Activated T-cell treated with anti-CD3 and anti-CD28 coated beads, Interleukin-2, amount 50 U/mL, for 48 hours (primary cell): ENCODE results near the gene G6PC1.
"Not testable (repeated sequence)": the region's sequence is repeated elsewhere in the genome, so short reads cannot be mapped to it uniquely, and the experiment has no call there.

ENCODE experiments used
- DNase-seq, 2 experiments: peaks; one replicate each; pipeline ENCODE4 v3.0.0-alpha.2; 2020

G6PC1 gene

GRCh38 chr17:42873932-42874695, 26.5 kb upstream of the G6PC1 start:
- DNase-seq = not testable (repeated sequence)

DNA sequence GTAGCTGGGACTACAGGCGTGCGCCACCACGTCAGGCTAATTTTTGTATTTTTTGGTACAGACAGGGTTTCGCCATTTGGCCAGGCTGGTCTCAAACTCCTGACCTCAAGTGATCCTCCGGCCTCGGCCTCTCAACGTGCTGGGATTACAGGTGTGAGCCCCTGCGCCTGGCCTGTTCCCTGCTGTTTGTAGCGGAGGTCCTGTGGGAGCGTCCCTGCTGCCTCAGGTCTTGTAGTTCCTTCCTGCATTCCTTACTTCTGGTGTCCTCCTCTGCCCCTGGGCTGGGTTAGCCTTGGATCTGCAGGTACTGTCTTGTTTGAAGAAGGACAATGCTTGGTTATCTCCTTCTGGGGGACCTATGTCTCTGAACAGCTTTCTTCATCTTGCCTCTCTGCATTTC, 23.6 kb upstream of the G6PC1 start:
- DNase-seq = no peak

DNA sequence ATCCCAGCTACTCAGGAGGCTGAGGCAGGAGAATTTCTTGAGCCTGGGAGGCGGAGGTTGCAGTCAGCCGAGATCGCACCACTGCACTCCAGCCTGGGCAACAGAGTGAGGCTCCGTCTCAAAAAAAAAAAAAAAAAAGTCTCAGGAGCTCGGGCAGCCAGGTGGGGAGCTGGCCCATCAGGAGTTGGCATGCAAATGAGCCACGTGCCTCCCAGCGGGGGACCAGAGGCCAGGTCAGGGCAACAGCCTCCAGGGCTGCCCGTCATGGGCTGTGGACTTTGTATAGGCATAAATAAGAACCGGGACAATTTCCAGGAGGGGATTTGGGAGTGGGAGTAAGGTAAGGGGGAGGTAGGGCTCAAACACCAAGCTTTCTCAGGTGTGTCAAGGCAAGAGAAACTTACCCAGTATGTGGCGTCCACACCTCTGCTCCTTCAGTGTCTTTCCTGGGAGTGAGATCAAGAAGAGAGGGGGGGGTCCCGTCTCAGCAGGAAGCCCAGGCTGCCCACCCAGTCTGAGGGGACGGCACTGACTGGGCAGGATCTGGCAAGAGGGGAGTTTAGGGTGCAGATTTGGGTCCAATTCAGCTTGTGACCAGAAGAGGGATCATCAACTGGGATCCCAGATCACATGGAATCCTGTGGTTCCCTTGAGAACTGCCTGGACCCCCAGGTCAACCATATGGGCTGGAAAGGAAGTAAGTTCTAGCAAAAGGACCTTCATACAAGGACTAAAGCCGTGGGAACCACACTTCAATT, 22.3 kb upstream of the G6PC1 start:
- no peak for DNase-seq

- DNase-seq = no peak
Measured at GRCh38 chr17:42878924-42879595, 21.5 kb upstream of the G6PC1 start.

DNA sequence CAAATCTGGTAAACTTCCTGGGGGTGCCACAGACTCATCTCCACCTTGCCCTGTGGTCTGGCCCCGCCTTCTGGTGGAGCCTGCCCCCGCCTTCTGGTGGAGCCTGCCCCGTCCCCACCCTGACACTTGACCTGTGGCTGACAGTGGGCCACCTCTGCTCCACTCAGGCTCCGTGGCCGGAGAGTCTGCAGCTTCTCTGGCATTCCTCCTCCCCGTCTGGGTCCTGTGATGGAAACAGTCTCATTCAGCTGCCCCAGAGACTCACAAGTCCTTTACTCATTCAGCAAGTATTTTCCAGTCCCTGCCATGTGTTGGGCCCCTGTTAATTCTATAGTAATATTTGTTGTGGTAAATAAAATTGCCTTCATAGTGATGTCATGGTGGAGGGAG, 21.0 kb upstream of the G6PC1 start:
- DNase-seq = no peak

DNA sequence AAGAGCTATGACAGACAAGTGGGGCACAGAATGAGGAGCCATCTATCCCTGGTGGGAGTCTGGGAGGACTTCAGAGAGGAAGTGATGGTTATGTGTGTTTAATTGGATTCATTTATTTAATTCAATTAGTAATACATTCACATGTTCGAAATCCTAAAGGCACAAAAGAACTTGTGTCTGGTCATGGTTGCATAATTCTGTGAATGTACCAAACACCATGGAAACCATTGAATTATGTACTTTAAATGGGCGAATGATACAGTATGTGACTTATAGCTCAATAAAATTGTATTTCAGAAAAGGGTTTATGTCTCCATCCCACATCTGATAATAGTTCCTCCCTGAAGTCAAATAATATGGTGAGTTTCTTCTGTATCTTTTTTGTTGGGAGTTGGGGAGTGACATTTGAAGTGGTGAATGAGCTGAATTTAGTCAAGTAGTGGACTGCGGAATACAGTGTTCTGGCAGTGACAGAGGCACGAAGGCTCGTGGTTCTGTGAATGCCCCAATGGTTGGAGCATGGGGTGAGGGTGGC, 19.8 kb upstream of the G6PC1 start:
- no peak for DNase-seq

- not testable (repeated sequence) for DNase-seq
Measured at GRCh38 chr17:42881706-42882105, 18.9 kb upstream of the G6PC1 start.

DNA sequence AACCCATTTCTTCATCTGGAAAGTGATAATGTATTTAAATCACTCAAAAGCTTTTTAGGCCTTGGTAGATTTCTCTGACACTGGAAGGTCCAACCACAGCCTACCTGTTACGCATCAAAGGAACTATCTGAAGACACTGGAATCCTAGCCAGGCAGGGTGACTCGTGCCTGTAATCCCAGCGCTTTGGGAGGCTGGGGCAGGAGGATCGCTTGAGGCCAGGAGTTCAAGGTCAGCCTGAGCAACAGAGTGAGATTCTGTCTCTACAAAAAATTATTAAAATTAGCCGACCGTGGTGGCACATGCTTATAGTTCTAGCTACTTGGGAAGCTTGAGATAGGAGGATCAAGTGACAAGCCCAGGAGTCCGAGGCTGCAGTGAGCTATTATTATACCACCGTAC, 18.4 kb upstream of the G6PC1 start:
- no peak for DNase-seq

DNA sequence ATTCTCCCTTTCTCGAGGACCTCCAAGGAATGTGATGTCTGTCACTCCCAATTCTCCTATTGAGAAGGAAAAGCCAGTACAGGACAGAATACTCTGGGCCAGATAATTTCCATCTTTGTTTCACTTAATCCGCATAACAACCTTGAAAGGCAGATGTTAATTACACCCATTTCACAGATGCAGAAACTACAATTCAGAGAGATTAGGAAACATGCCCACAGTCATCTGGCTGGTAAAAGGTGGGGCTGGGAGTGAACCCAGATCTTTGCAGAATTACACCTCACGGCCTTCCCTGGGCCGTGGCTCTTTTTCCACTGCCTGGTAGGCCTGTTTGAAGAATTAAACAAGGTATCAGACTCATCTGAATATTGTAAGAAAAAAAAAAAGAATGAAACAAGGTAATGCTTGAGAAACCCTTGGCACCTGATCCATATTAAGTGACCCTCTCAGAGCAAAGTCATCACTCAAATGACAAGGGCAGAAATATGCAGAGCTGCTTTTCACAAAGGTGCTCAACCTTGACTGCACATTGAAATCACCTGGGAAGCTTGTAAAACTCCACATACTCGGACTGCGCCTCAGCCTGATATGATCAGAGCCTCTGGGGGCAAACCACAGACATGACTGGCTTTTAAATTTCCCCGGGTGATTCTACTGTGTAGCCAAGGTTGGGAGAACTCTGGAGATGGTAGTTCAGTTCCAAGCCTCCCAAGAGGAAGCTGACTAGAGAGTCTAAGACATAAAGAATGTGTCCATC, 16.6 kb upstream of the G6PC1 start:
- DNase-seq = no peak

DNA sequence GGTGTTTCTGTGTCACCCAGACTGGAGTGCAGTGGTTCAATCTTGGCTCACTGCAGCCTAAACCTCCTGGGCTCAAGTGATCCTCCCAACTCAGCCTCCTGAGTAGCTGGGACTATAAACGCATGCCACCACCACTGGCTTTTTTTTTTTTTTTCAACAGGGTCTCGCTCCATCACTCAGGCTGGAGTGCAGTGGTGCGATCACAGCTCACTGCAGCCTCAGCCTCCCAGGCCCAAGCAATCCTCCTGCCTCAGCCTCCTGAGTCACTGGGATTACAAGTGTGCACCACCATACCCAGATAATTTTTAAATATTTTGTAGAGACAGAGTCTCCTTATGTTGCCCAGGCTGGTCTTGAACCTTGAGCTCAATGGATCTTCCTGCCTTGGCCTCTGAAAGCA, 14.8 kb upstream of the G6PC1 start:
- not testable (repeated sequence) for DNase-seq

DNA sequence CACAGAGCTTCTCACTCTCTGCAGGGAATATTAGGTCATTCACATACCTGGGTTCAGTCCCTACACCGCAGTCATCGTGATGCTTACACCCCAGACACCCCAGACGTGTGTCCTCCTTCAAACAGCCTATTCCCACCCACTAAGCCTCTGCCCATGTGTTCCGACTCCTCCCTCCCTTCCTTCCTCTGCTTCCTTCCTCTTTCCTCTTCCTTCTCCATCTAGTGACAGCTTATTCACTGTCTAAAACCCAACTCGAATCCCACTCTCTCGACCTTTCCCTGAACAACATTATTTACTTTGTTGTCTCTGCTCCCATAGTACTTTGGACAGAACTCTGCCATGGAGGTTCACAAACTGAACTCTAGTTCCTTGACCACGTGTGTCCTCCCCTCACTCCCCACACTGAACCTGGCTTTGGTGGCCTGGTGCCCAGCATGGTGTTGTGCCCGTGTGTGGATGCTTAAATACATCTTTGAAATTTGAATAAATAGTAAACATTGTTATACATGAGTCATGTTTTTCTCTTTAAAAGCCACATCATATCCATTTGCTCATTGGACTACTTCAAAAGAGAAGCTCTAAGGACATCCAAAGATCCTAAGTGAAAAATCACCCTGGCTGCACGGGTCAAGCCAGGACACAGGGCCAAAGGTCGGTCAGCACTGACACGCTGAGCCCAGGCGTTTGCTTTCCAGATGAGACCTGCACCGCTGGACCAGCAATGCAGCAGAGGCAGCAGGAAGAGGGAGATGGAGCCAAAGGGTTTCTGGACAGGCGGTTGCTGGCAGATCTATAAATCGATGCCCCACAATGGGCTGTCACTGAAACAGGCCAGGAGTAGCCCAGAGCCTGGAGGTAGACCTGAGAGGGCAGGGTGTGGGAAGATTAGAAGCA, 14.1 kb upstream of the G6PC1 start:
- DNase-seq = no peak

GRCh38 chr17:42889809-42890208, 10.8 kb upstream of the G6PC1 start:
- no peak for DNase-seq

DNA sequence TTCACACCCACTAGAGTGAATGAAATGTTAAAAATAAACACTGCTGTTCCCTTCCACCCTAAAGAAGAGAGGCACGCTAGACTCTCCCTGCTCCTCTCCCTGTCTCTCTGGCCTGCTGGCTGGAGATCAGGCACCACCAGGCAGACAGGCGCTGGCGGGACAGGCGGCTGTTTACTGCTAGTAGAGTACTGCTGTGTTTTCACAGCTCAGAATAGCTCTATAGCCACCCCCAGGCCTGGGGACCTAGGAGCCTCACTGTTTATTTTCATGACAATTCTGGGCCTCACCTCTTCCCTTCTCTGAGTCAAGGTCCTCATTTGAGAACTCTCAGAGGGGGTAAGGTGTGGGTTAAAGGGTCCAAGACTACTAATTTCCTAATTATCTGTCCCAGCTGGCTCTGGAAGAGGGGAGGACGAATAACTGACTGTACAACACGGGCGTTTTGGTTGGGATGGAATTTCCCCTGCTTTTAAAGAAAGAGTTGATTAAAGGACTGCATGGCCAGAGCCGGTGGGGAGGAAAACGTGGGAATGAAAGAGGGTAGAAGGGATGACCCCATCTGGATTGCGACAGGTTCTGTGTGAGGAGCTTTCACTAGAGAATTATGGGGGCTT, 9.0 kb upstream of the G6PC1 start:
- no peak for DNase-seq

DNA sequence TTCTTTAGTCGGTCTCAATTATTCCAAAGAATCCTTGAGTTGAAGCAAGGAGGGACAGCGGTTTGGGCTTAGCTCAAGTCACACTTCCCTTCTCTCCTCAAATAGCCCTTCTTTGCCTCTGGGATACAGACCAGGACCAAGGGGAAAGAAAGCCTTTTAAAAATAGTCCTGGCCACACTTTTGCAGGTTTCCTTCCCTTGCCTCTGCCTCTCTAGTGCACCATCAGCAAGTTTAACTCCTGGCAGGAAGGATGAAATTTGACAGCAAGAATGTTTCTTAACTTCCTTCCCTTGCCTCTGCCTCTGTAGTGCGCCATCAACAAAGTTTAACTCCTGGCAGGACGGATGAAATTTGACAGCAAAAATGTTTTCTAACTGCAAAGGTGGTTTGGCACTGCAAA, 7.2 kb upstream of the G6PC1 start:
- DNase-seq = no peak

GRCh38 chr17:42894283-42895184, 6.1 kb upstream of the G6PC1 start:
- no peak for DNase-seq

- no peak for DNase-seq
Measured at GRCh38 chr17:42895185-42895555, 5.4 kb upstream of the G6PC1 start.

DNA sequence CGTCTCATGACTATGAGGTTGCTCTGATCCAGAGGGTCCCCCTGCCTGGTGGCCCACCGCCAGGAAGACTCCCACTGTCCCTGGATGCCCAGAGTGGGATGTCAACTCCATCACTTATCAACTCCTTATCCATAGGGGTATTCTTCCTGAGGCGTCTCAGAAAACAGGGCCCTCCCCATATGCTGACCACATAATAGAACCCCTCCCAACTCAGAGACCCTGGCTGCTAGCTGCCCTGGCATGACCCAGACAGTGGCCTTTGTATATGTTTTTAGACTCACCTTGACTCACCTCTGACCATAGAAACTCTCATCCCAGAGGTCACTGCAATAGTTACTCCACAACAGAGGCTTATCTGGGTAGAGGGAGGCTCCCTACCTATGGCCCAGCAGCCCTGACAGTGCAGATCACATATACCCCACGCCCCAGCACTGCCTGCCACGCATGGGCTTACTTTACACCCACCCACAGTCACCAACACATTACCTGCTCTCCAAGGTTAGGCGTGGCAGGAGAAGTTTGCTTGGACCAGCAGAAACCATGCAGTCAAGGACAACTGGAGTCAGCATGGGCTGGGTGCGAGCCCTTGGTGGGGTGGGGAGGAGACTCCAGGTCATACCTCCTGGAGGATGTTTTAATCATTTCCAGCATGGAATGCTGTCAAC, 2.3 kb upstream of the G6PC1 start:
- DNase-seq = no peak

DNA sequence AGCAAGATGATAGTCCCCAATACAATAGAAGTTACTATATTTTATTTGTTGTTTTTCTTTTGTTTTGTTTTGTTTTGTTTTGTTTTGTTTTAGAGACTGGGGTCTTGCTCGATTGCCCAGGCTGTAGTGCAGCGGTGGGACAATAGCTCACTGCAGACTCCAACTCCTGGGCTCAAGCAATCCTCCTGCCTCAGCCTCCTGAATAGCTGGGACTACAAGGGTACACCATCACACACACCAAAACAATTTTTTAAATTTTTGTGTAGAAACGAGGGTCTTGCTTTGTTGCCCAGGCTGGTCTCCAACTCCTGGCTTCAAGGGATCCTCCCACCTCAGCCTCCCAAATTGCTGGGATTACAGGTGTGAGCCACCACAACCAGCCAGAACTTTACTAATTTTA, 618 bp upstream of the G6PC1 start:
- DNase-seq = not testable (repeated sequence)

DNA sequence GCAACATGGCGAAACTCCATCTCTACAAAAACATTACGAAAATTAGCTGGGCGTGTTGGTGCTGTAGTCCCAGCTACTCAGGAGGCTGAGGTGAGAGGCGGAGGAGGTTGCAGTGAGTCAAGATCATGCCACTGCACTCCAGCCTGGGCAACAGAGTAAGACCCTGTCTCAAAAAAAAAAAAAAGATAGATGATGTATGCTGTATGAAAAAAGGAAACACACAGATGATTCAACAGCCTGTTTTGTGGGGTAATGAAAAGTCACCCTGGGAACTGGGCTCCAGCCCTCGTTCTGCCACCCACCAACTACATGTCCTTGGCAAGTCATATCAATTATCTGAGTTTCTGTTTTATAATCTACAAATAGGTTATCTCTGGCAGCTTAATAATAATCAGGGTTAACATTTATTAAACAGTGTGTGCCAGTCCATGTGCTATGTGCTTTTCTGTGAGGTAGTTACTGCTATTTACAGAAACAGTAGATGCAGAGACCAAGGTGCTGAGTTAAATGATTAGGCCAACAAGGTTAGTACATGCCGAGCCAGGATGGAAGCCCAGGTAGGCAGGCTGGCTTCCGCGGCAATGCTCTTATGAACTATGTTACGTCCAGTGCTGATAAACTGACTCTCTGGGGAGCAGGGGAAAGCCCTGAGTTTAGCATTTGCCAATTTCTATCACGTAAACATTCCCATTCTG, 1.1 kb downstream of the G6PC1 start:
- no peak for DNase-seq
